ENCODE data around the gene RPGRIP1L. TPM values are rescaled to one million over a fixed set of nuclear protein-coding genes. Genes with fewer than 3 reads are reported as not detected.

Gene RPGRIP1L
- total and polyA plus RNA-seq, 2 of the 13 experiments (the other 11 are each of a cell fraction or from before 2014, with no cell fraction given): 5.0 to 13.5 TPM

GRCh38 chr16:53726625-53727024 lies 23.0 kb upstream of the RPGRIP1L start:
- H3K4me2 ChIP-seq (ENCODE audit: low read depth, low read length): no peak overlapping the region
- H3K79me2 ChIP-seq (ENCODE audit: insufficient read depth, low read length): peaks cover 16% of the 10 kb centered on the region
- peaks cover 6% of the 10 kb centered on the region; the same call in 1 of the 2 replicates for H3K4me1 ChIP-seq (ENCODE audit: insufficient read depth, low read length)
- intact Hi-C loops (cut with micrococcal nuclease; ENCODE audit: unreplicated experiment): no loop called here
- POLR2A ChIA-PET: no interaction called here
- peak; percentile 16 for DNase-seq (ENCODE audit: low spot score)
- no peaks in the 10 kb centered on the region for H3K27me3 ChIP-seq (ENCODE audit: control insufficient read depth in 1 of 2, insufficient read depth in 2 of 2, low read length in 2 of 2)
- no peaks in the 10 kb centered on the region for H3K9me3 ChIP-seq (ENCODE audit: low read length)
- CTCF ChIA-PET (ENCODE audit: low intra/inter-chr PET ratio, low total read pairs): no interaction called here
- in situ Hi-C loops (cut with HindIII; ENCODE audit: extremely low pct_ligation_motif_present, low pct_unique_long_range_greater_than_20kb): no loop called here
- ATAC-seq: no peak; the same call in 2 of the 3 replicates
- no TSS peak for BruUV-seq (replicated peaks)
- FAIRE-seq: no peak
- no peaks in the 10 kb centered on the region for H4K20me1 ChIP-seq (ENCODE audit: insufficient read depth, low read length)
- TF ChIP-seq NR2F6 (IDR thresholded peaks at IDR 0.05) (peak; percentile 45; the same call in 1 of the 2 replicates), NR2F6 (CRISPR knock-in tag; IDR thresholded peaks at IDR 0.05) (peak; percentile 54), NR2F1 (CRISPR knock-in tag; IDR thresholded peaks at IDR 0.05) (0 out of 4 replicates have a peak, but pooled peaks have one; percentile 19 to 28), ZNF572 (CRISPR knock-in tag; IDR thresholded peaks at IDR 0.05) (no peak)
- H2AFZ ChIP-seq (ENCODE audit: low read length): no peak overlapping the region
- no peak overlapping the region for H3K9ac ChIP-seq (ENCODE audit: insufficient read depth, low read depth, low read length)
- H3K36me3 ChIP-seq (replicated peaks in 1 of 2; ENCODE audit: control insufficient read depth in 1 of 2, insufficient read depth in 2 of 2, low read length in 2 of 2): no peaks in the 10 kb centered on the region
- H3K27ac ChIP-seq (ENCODE audit: extremely low read length, insufficient read depth, low read length): no peak overlapping the region
- no peak overlapping the region for H3K4me3 ChIP-seq (replicated peaks in 1 of 3; ENCODE audit: insufficient read depth in 1 of 3, low read depth in 2 of 3, low read length in 3 of 3)

GRCh38 chr16:53721017-53721416 lies 17.4 kb upstream of the RPGRIP1L start:
- Histone ChIP-seq H3K27ac (ENCODE audit: extremely low read length, insufficient read depth, low read length) (no peak overlapping the region), H3K27me3 (ENCODE audit: control insufficient read depth in 1 of 2, insufficient read depth in 2 of 2, low read length in 2 of 2) (no peaks in the 10 kb centered on the region), H2AFZ (ENCODE audit: low read length) (no peak overlapping the region), H3K9me3 (ENCODE audit: low read length) (no peaks in the 10 kb centered on the region), H3K4me3 (replicated peaks in 1 of 3; ENCODE audit: insufficient read depth in 1 of 3, low read depth in 2 of 3, low read length in 3 of 3) (no peak overlapping the region), H3K79me2 (ENCODE audit: insufficient read depth, low read length) (peaks cover 41% of the 10 kb centered on the region), H4K20me1 (ENCODE audit: insufficient read depth, low read length) (no peaks in the 10 kb centered on the region), H3K4me1 (ENCODE audit: insufficient read depth, low read length) (no peaks in the 10 kb centered on the region), H3K4me2 (ENCODE audit: low read depth, low read length) (no peak overlapping the region), H3K36me3 (replicated peaks in 1 of 2; ENCODE audit: control insufficient read depth in 1 of 2, insufficient read depth in 2 of 2, low read length in 2 of 2) (no peaks in the 10 kb centered on the region), H3K9ac (ENCODE audit: insufficient read depth, low read depth, low read length) (no peak overlapping the region)
- WGBS (ENCODE audit: low lambda C conversion rate): 93% methylated on average over 5 of the region's 5 CpGs
- POLR2A ChIA-PET: no interaction called here
- ATAC-seq (no peak), FAIRE-seq (no peak), DNase-seq (ENCODE audit: low spot score) (no peak)
- no TSS peak for BruUV-seq (replicated peaks)
- CTCF ChIA-PET (ENCODE audit: low intra/inter-chr PET ratio, low total read pairs): no interaction called here
- in situ Hi-C loops (cut with HindIII; ENCODE audit: extremely low pct_ligation_motif_present, low pct_unique_long_range_greater_than_20kb) (no loop called here), intact Hi-C loops (cut with micrococcal nuclease; ENCODE audit: unreplicated experiment) (no loop called here)
- TF ChIP-seq ZNF317 (CRISPR knock-in tag; IDR thresholded peaks at IDR 0.05): no peak
- TF ChIP-seq NBN (conservative IDR thresholded peaks at IDR 0.05): no peak
- no peak for TF ChIP-seq ZNF501 (CRISPR knock-in tag; IDR thresholded peaks at IDR 0.05)
- no peak for TF ChIP-seq E2F5 (CRISPR knock-in tag; conservative IDR thresholded peaks at IDR 0.05)
- TF ChIP-seq AHDC1 (CRISPR knock-in tag; IDR thresholded peaks at IDR 0.05; ENCODE audit: borderline replicate concordance): no peak
- TF ChIP-seq ZMAT3 (CRISPR knock-in tag; conservative IDR thresholded peaks at IDR 0.05): no peak
- no peak for TF ChIP-seq CBX2 (IDR thresholded peaks at IDR 0.05; ENCODE audit: low read depth, low read length)
- TF ChIP-seq CBX2 (CRISPR knock-in tag; IDR thresholded peaks at IDR 0.05; ENCODE audit: low read depth): no peak
- no peak for TF ChIP-seq ATF4 (CRISPR knock-in tag; IDR thresholded peaks at IDR 0.05)
- no peak for TF ChIP-seq NFIC (IDR thresholded peaks at IDR 0.05; ENCODE audit: low read length)
